Liver (tissue), 9 donors: ENCODE data around the gene PHF12. TPM values are rescaled to one million over a fixed set of nuclear protein-coding genes. Genes with fewer than 3 reads are reported as not detected.
"Not testable (repeated sequence)": the region's sequence is repeated elsewhere in the genome, so short reads cannot be mapped to it uniquely, and the experiment has no call there.

Experiments
- DNase-seq: peaks from one replicate; pipeline ENCODE4 v3.0.0-alpha.2; 2017; ENCODE audit warnings: low spot score
- H3K27ac ChIP-seq, 2 donors: one replicate each; pipeline ENCODE4 v1.7.0; 2013; ENCODE audit warnings: inconsistent platforms in 2 of 2, low read length in 2 of 2, control low read depth in 1 of 2, low read depth in 1 of 2, mild to moderate bottlenecking in 1 of 2
- H3K27me3 ChIP-seq, 4 donors: one replicate each; pipeline versions ENCODE4 v1.6.1 to v1.7.0; 2013; ENCODE audit warnings: low read length in 3 of 4, inconsistent platforms in 1 of 4, mild to moderate bottlenecking in 1 of 4, moderate library complexity in 1 of 4; ENCODE audit not compliant: control insufficient read depth in 4 of 4, insufficient read depth in 4 of 4
- H3K36me3 ChIP-seq, 4 donors: one replicate each; pipeline versions ENCODE4 v1.6.1 to v1.7.0; 2013; ENCODE audit warnings: low read length in 3 of 4, mild to moderate bottlenecking in 3 of 4, low read depth in 1 of 4, moderate library complexity in 1 of 4; ENCODE audit not compliant: control insufficient read depth in 4 of 4, insufficient read depth in 3 of 4
- H3K4me1 ChIP-seq, 4 donors: one replicate each; pipeline versions ENCODE4 v1.6.1 to v1.7.0; 2013; ENCODE audit warnings: low read length in 3 of 4, mild to moderate bottlenecking in 3 of 4, moderate library complexity in 1 of 4; ENCODE audit not compliant: control insufficient read depth in 4 of 4, insufficient read depth in 4 of 4
- H3K4me3 ChIP-seq, 3 donors: one replicate each; pipeline versions ENCODE4 v1.6.1 to v1.7.0; 2013; ENCODE audit warnings: low read length in 3 of 3, control low read depth in 1 of 3, low read depth in 1 of 3, mild to moderate bottlenecking in 1 of 3
- H3K9ac ChIP-seq, 2 donors: one replicate each; pipeline ENCODE4 v1.7.0; 2013; ENCODE audit warnings: low read length in 2 of 2, mild to moderate bottlenecking in 2 of 2, moderate library complexity in 2 of 2, control low read depth in 1 of 2, low read depth in 1 of 2
- H3K9me3 ChIP-seq, 4 donors: one replicate each; pipeline versions ENCODE4 v1.6.1 to v1.7.0; 2013; ENCODE audit warnings: low read length in 3 of 4; ENCODE audit not compliant: control insufficient read depth in 4 of 4
- CTCF ChIP-seq: fragments of 150-350 bp; IDR thresholded peaks from 2 replicates; pipeline ENCODE4 v1.5.1; 2017; ENCODE audit warnings: improper control_type of control experiment, low read depth, low read length; ENCODE audit not compliant: missing input control
- EGR1 ChIP-seq, 2 donors: IDR thresholded peaks; 2 replicates each; pipeline ENCODE4 v1.6.1; 2016 to 2018; ENCODE audit warnings: antibody characterized with exemption in 2 of 2, low read depth in 2 of 2
- FOXA1 ChIP-seq: IDR thresholded peaks from 2 replicates; pipeline ENCODE4 v1.6.1; 2016; ENCODE audit warnings: antibody characterized with exemption
- HNF4A ChIP-seq, 2 donors: conservative IDR thresholded peaks; 2 replicates each; pipeline ENCODE4 v1.6.1; 2016; ENCODE audit warnings: antibody characterized with exemption in 2 of 2, mild to moderate bottlenecking in 2 of 2
- JUND ChIP-seq, 2 donors: IDR thresholded peaks; 2 replicates each; pipeline ENCODE4 v1.6.1; 2016; ENCODE audit warnings: antibody characterized with exemption in 2 of 2
- RAD21 ChIP-seq, 2 donors: IDR thresholded peaks; 2 replicates each; pipeline ENCODE4 v1.6.1; 2016; ENCODE audit warnings: antibody characterized with exemption in 2 of 2, mild to moderate bottlenecking in 2 of 2
- REST ChIP-seq: IDR thresholded peaks from 2 replicates; pipeline ENCODE4 v1.6.1; 2016; ENCODE audit warnings: antibody characterized with exemption, mild to moderate bottlenecking
- RXRA ChIP-seq, 2 donors: IDR thresholded peaks; 2 replicates each; pipeline ENCODE4 v1.6.1; 2017 to 2018; ENCODE audit warnings: antibody characterized with exemption in 2 of 2, mild to moderate bottlenecking in 1 of 2
- YY1 ChIP-seq: IDR thresholded peaks from 2 replicates; pipeline ENCODE4 v1.6.1; 2016; ENCODE audit warnings: antibody characterized with exemption, mild to moderate bottlenecking
- ZBTB33 ChIP-seq: IDR thresholded peaks from 2 replicates; pipeline ENCODE4 v1.6.1; 2016; ENCODE audit warnings: antibody characterized with exemption
- WGBS: extraction: QIAGEN DNeasy Blood & Tissue Kit; methylation state at CpG from one replicate; pipeline ENCODE4 v1.1.7; 2013; 5-methylcytosine and 5-hydroxymethylcytosine counted together
- polyA plus RNA-seq, 2 donors: library from polyadenylated mRNA; stranded (reverse) in 1 of 2; unstranded in 1 of 2; fragments of 200-250 nt in 1 of 2; fragments of >200 nt in 1 of 2; fragmentation: Nextera tagmentation in 1 of 2; extraction: Ambion mirVana in 1 of 2; gene quantifications; one replicate each; pipeline versions ENCODE4 v1.2.1 to v1.2.3, GENCODE V29; 2013 to 2015
- total RNA-seq, 2 donors: library from RNA; depleted of rRNA; stranded (reverse); fragments of >200 nt; gene quantifications; one replicate each; pipeline ENCODE4 v1.2.3, GENCODE V29; 2014
- donor health status: healthy.
- donor health status: healthy.
- donor health status: healthy.
- donor health status: healthy.
- donor health status: healthy.

The PHF12 gene
- total and polyA plus RNA-seq, 4 donors: 4.3 to 21.3 (median 11.7) TPM

GRCh38 chr17:28906276-28906675 lies 45.0 kb downstream of the PHF12 start (continued):
- TF ChIP-seq HNF4A (conservative IDR thresholded peaks at IDR 0.05) (no peak), CTCF (no peak), EGR1 (IDR thresholded peaks at IDR 0.05; ENCODE audit: low read depth in 2 of 2) (no peak)

GRCh38 chr17:28904800-28905199 lies 46.5 kb downstream of the PHF12 start:
- no peak for TF ChIP-seq EGR1 (IDR thresholded peaks at IDR 0.05; ENCODE audit: low read depth in 2 of 2)
- Histone ChIP-seq H3K27me3 (no peaks in the 10 kb centered on the region), H3K27ac (no peak overlapping the region), H3K9me3 (no peaks in the 10 kb centered on the region), H3K36me3 (peaks cover 12 to 33% (median 21%) of the 10 kb centered on the region in 4 donors), H3K9ac (no peak overlapping the region), H3K4me1 (peaks cover 9 to 14% (median 11%) of the 10 kb centered on the region in 4 donors), H3K4me3 (no peak overlapping the region)
- WGBS: 58% methylated on average over 4 of the region's 4 CpGs
- DNase-seq: no peak

- not testable (repeated sequence) for DNase-seq, H3K9me3 ChIP-seq, H3K4me3 ChIP-seq, H3K27me3 ChIP-seq, H3K27ac ChIP-seq, H3K9ac ChIP-seq
- peaks cover 11 to 24% (median 13%) of the 10 kb centered on the region in 4 donors for H3K36me3 ChIP-seq
- peaks cover 9 to 15% (median 12%) of the 10 kb centered on the region in 4 donors for H3K4me1 ChIP-seq
- WGBS: 68% methylated on average over 5 of the region's 5 CpGs
Measured at GRCh38 chr17:28903546-28903841, 47.8 kb downstream of the PHF12 start.

GRCh38 chr17:28902819-28903545 lies 48.3 kb downstream of the PHF12 start, which contains the start of gene DHRS13:
Gene DHRS13, minus strand, starts transcription at chr17:28903079. Its CDS starts 135 bp downstream, at chr17:28902944.
- WGBS: under 1% methylated on average over 55 of the region's 55 CpGs
- Histone ChIP-seq H3K9ac (peak within 1 kb of the TSS in 1 of 2 donors; percentile 28), H3K27ac (peak within 1 kb of the TSS; percentile 83 to 84), H3K4me3 (peak within 1 kb of the TSS; percentile 56 to 79 (median 76)), H3K36me3 (peaks cover 8 to 19% (median 10%) of the 10 kb centered on the region in 4 donors), H3K4me1 (peaks cover 8 to 20% (median 15%) of the 10 kb centered on the region in 4 donors), H3K9me3 (no peaks in the 10 kb centered on the region), H3K27me3 (no peaks in the 10 kb centered on the region)
- peak; percentile 95 for DNase-seq
- TF ChIP-seq ZBTB33: peak; percentile 75
- peak in 1 of 2 donors; percentile 24 for TF ChIP-seq HNF4A (conservative IDR thresholded peaks at IDR 0.05)
- TF ChIP-seq JUND (IDR thresholded peaks at IDR 0.05): peak in 1 of 2 donors; percentile 86
- TF ChIP-seq YY1: no peak
- TF ChIP-seq CTCF: peak; percentile 82
- TF ChIP-seq REST: peak; percentile 14
- TF ChIP-seq RXRA (IDR thresholded peaks at IDR 0.05): peak in 1 of 2 donors; percentile 58
- TF ChIP-seq RAD21 (IDR thresholded peaks at IDR 0.05): peak; percentile 34 to 71
- no peak for TF ChIP-seq FOXA1
- peak in 1 of 2 donors; percentile 57 for TF ChIP-seq EGR1 (IDR thresholded peaks at IDR 0.05; ENCODE audit: low read depth in 2 of 2)
